Lung (tissue), 12 donors: ENCODE data around the gene FGF14. TPM values are rescaled to one million over a fixed set of nuclear protein-coding genes. Genes with fewer than 3 reads are reported as not detected.

Experiments
- ATAC-seq: fragments of 200-7000 bp; cut with Tn5 transposase; one replicate; pipeline ENCODE4 v1.9.1; 2020; ENCODE audit warnings: moderate number of reproducible peaks; ENCODE audit not compliant: insufficient read depth, low FRiP score
- DNase-seq, 3 donors: peaks; one replicate each; pipeline ENCODE4 v3.0.0-alpha.2; 2013 to 2017
- H3K27ac ChIP-seq, 2 donors: one replicate each; pipeline ENCODE4 v1.5.1; 2013; ENCODE audit warnings: mild to moderate bottlenecking in 2 of 2, moderate library complexity in 2 of 2, control low read depth in 1 of 2, inconsistent platforms in 1 of 2, low read depth in 1 of 2, low read length in 1 of 2
- H3K27me3 ChIP-seq, 3 donors: one replicate each; pipeline ENCODE4 v1.5.1; 2013; ENCODE audit warnings: low read length in 2 of 3; ENCODE audit not compliant: control insufficient read depth in 3 of 3, insufficient read depth in 3 of 3
- H3K36me3 ChIP-seq, 4 donors: one replicate each; pipeline ENCODE4 v1.5.1; 2013; ENCODE audit warnings: low read length in 4 of 4, mild to moderate bottlenecking in 1 of 4, moderate library complexity in 1 of 4; ENCODE audit not compliant: control insufficient read depth in 4 of 4, insufficient read depth in 4 of 4
- H3K4me1 ChIP-seq, 5 donors: one replicate each; pipeline ENCODE4 v1.5.1; 2013; ENCODE audit warnings: low read length in 5 of 5, mild to moderate bottlenecking in 2 of 5, moderate library complexity in 1 of 5; ENCODE audit not compliant: control insufficient read depth in 5 of 5, insufficient read depth in 5 of 5
- H3K4me3 ChIP-seq: one replicate; pipeline ENCODE4 v1.5.1; 2013; ENCODE audit warnings: mild to moderate bottlenecking, control low read depth, moderate library complexity
- H3K9ac ChIP-seq, 2 donors: one replicate each; pipeline ENCODE4 v1.5.1; 2013; ENCODE audit warnings: low read length in 2 of 2, control low read depth in 1 of 2; ENCODE audit not compliant: insufficient read depth in 1 of 2
- H3K9me3 ChIP-seq, 4 donors: one replicate each; pipeline ENCODE4 v1.5.1; 2013; ENCODE audit warnings: low read length in 3 of 4, mild to moderate bottlenecking in 1 of 4, moderate library complexity in 1 of 4; ENCODE audit not compliant: control insufficient read depth in 4 of 4, insufficient read depth in 3 of 4
- CTCF ChIP-seq: IDR thresholded peaks from 2 replicates; pipeline ENCODE4 v1.5.1; 2012; ENCODE audit warnings: mild to moderate bottlenecking; ENCODE audit errors: control extremely low read depth, extremely low read depth
- WGBS, 2 donors: extraction: QIAGEN DNeasy Blood & Tissue Kit; methylation state at CpG; one replicate each; pipeline ENCODE4 v1.1.7; 2013; 5-methylcytosine and 5-hydroxymethylcytosine counted together
- polyA plus RNA-seq, 2 donors: library from polyadenylated mRNA; stranded (reverse); fragments of 200-250 nt; gene quantifications; one replicate each; pipeline ENCODE4 v1.2.1, GENCODE V29; 2013
- total RNA-seq, 2 donors: library from RNA; depleted of rRNA in 1 of 2; stranded (reverse); fragments of >200 nt in 1 of 2; gene quantifications; one replicate each; pipeline ENCODE4 v1.2.1, GENCODE V29; 2014 to 2021
- donor health status: control.
- donor health status: control.
- donor health status: Bipolar disorder and iron deficiency.
- donor health status: healthy.
- donor health status: DM: yes; HTN: yes; CAD: no.

The FGF14 gene
- total and polyA plus RNA-seq, 4 donors: 0.59 to 12.9 (median 2.3) TPM

GRCh38 chr13:102300379-102300778 lies 101.5 kb downstream of the FGF14 start:
- TF ChIP-seq CTCF: no peak
- H3K27ac ChIP-seq: no peak overlapping the region
- H3K9me3 ChIP-seq: no peaks in the 10 kb centered on the region
- ATAC-seq (no peak), DNase-seq (no peak)
- 95% methylated on average over 2 of the region's 2 CpGs for WGBS, 2 donors
- no peaks in the 10 kb centered on the region for H3K36me3 ChIP-seq
- H3K27me3 ChIP-seq: no peaks in the 10 kb centered on the region
- H3K4me1 ChIP-seq: peaks cover 0 to 3% (median 1%) of the 10 kb centered on the region in 5 donors
- H3K9ac ChIP-seq: no peak overlapping the region
- no peak overlapping the region for H3K4me3 ChIP-seq

- no peak for DNase-seq
- no peak for TF ChIP-seq CTCF
- no peak overlapping the region for H3K27ac ChIP-seq
Observed at GRCh38 chr13:102299366-102299765, 102.5 kb downstream of the FGF14 start.

GRCh38 chr13:102298051-102298450 lies 103.8 kb downstream of the FGF14 start:
- no peak for TF ChIP-seq CTCF
- ATAC-seq (no peak), DNase-seq (no peak)
- H3K9ac ChIP-seq: no peak overlapping the region
- peaks cover 0 to 12% (median 1%) of the 10 kb centered on the region in 5 donors for H3K4me1 ChIP-seq
- H3K9me3 ChIP-seq: no peaks in the 10 kb centered on the region
- no peak overlapping the region for H3K4me3 ChIP-seq
- no peak overlapping the region for H3K27ac ChIP-seq
- WGBS, 2 donors: 62 to 73% methylated on average over 3 of the region's 3 CpGs
- no peaks in the 10 kb centered on the region for H3K27me3 ChIP-seq
- no peaks in the 10 kb centered on the region for H3K36me3 ChIP-seq

More at GRCh38 chr13:102299366-102299765, 102.5 kb downstream of the FGF14 start:
- no peak overlapping the region for H3K9ac ChIP-seq
- 82 to 84% methylated on average over 6 of the region's 6 CpGs for WGBS, 2 donors
- H3K36me3 ChIP-seq: no peaks in the 10 kb centered on the region
- no peaks in the 10 kb centered on the region for H3K27me3 ChIP-seq
- no peaks in the 10 kb centered on the region for H3K9me3 ChIP-seq
- H3K4me3 ChIP-seq: no peak overlapping the region
- peaks cover 0 to 8% (median 1%) of the 10 kb centered on the region in 5 donors for H3K4me1 ChIP-seq
- ATAC-seq: no peak
